ENCODE measurements around the gene ZNF362. TPM values are rescaled to one million over a fixed set of nuclear protein-coding genes. Genes with fewer than 3 reads are reported as not detected.
A peak's percentile ranks its signal among the peaks of the same experiment; 100 is the strongest.

Gene ZNF362
- total RNA-seq, 1 donor = 13.4 TPM

- peaks cover 51% of the 10 kb centered on the region for H4K20me1 ChIP-seq (ENCODE audit: insufficient read depth, low read length)
- no peak overlapping the region for H3K27ac ChIP-seq (ENCODE audit: low read depth, low read length)
- H3K79me2 ChIP-seq (ENCODE audit: insufficient read depth, low read length) = peaks cover 39% of the 10 kb centered on the region
- TF ChIP-seq CTCF (IDR thresholded peaks at IDR 0.05; ENCODE audit: extremely low read depth, low read depth, low read length) = no peak
- no peak overlapping the region for H3K4me3 ChIP-seq (ENCODE audit: insufficient read depth, low read length)
- no peak overlapping the region for H2AFZ ChIP-seq (ENCODE audit: low read length)
- peak; percentile 37 for DNase-seq (ENCODE audit: insufficient read length, low spot score, missing footprints)
- H3K4me2 ChIP-seq (ENCODE audit: insufficient read depth, low read length) = no peak overlapping the region
- no peaks in the 10 kb centered on the region for H3K27me3 ChIP-seq (ENCODE audit: insufficient read depth, low read length)
- H3K36me3 ChIP-seq (ENCODE audit: insufficient read depth, low read length) = peaks cover 19% of the 10 kb centered on the region
- no peaks in the 10 kb centered on the region for H3K4me1 ChIP-seq (ENCODE audit: insufficient read depth, low read length)
- H3K9me3 ChIP-seq (ENCODE audit: low read depth, low read length) = no peaks in the 10 kb centered on the region
Measured at GRCh38 chr1:33272930-33273329, 16.6 kb downstream of the ZNF362 start.

DNA sequence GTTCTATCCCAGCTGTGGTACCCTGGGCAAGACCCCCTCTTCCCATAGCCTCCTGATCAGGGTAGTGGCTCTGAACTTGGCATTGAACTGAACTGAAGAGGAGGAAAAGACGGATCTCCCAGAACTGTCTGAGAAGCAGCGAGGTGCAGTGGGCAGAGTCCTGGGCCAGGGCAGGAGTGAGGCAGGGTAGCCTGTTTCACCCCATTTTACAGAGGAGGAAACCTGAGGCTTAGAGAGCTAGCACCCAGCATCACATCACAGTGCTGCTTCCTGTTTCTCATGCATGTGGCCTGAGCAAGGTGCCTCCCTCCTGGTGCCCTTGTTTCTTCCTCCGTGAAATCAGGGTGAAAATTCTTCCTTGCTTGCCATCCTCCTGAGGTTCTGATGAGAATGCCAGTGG, 17.1 kb downstream of the ZNF362 start:
- H3K36me3 ChIP-seq (ENCODE audit: insufficient read depth, low read length) = peaks cover 19% of the 10 kb centered on the region
- H3K9me3 ChIP-seq (ENCODE audit: low read depth, low read length) = no peaks in the 10 kb centered on the region
- no peak overlapping the region for H3K4me2 ChIP-seq (ENCODE audit: insufficient read depth, low read length)
- no peaks in the 10 kb centered on the region for H3K27me3 ChIP-seq (ENCODE audit: insufficient read depth, low read length)
- no peak overlapping the region for H3K4me3 ChIP-seq (ENCODE audit: insufficient read depth, low read length)
- peaks cover 48% of the 10 kb centered on the region for H4K20me1 ChIP-seq (ENCODE audit: insufficient read depth, low read length)
- no peak for TF ChIP-seq CTCF (IDR thresholded peaks at IDR 0.05; ENCODE audit: extremely low read depth, low read depth, low read length)
- no peaks in the 10 kb centered on the region for H3K4me1 ChIP-seq (ENCODE audit: insufficient read depth, low read length)
- H2AFZ ChIP-seq (ENCODE audit: low read length) = no peak overlapping the region
- peaks cover 35% of the 10 kb centered on the region for H3K79me2 ChIP-seq (ENCODE audit: insufficient read depth, low read length)
- H3K27ac ChIP-seq (ENCODE audit: low read depth, low read length) = no peak overlapping the region
- peak; percentile 42 for DNase-seq (ENCODE audit: insufficient read length, low spot score, missing footprints)

DNA sequence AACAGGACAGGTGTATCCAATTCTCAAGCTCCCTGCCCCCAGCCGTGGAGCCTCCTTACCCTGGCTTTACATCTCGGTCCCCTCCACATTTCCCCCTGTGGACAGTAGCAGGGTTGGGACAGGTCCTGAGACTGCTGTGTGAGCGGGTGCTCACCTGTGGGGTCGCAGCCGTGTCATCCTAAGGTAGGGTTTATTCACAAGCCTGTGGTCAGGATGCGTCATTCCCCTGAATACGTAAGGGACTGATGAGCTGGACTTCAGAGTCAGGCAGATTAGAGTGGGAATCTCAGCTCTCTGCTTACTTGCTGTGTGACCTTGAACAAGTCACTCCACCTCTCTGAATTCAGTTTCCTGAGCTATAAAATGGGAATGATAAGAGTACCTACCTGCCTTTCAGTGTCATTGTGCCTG, 17.7 kb downstream of the ZNF362 start:
- no peak for TF ChIP-seq CTCF (IDR thresholded peaks at IDR 0.05; ENCODE audit: extremely low read depth, low read depth, low read length)
- peak; percentile 22 for DNase-seq (ENCODE audit: insufficient read length, low spot score, missing footprints)
- no peaks in the 10 kb centered on the region for H3K9me3 ChIP-seq (ENCODE audit: low read depth, low read length)
- no peaks in the 10 kb centered on the region for H3K4me1 ChIP-seq (ENCODE audit: insufficient read depth, low read length)
- H4K20me1 ChIP-seq (ENCODE audit: insufficient read depth, low read length) = peaks cover 47% of the 10 kb centered on the region
- H3K4me2 ChIP-seq (ENCODE audit: insufficient read depth, low read length) = no peak overlapping the region
- no peak overlapping the region for H3K27ac ChIP-seq (ENCODE audit: low read depth, low read length)
- no peaks in the 10 kb centered on the region for H3K27me3 ChIP-seq (ENCODE audit: insufficient read depth, low read length)
- peaks cover 19% of the 10 kb centered on the region for H3K36me3 ChIP-seq (ENCODE audit: insufficient read depth, low read length)
- no peak overlapping the region for H3K4me3 ChIP-seq (ENCODE audit: insufficient read depth, low read length)
- H2AFZ ChIP-seq (ENCODE audit: low read length) = no peak overlapping the region
- peaks cover 33% of the 10 kb centered on the region for H3K79me2 ChIP-seq (ENCODE audit: insufficient read depth, low read length)

- no peaks in the 10 kb centered on the region for H3K27me3 ChIP-seq (ENCODE audit: insufficient read depth, low read length)
- TF ChIP-seq CTCF (IDR thresholded peaks at IDR 0.05; ENCODE audit: extremely low read depth, low read depth, low read length) = no peak
- DNase-seq (ENCODE audit: insufficient read length, low spot score, missing footprints) = peak; percentile 75
- no peak overlapping the region for H3K4me2 ChIP-seq (ENCODE audit: insufficient read depth, low read length)
- no peaks in the 10 kb centered on the region for H3K9me3 ChIP-seq (ENCODE audit: low read depth, low read length)
- H3K4me3 ChIP-seq (ENCODE audit: insufficient read depth, low read length) = no peak overlapping the region
- H2AFZ ChIP-seq (ENCODE audit: low read length) = no peak overlapping the region
- H4K20me1 ChIP-seq (ENCODE audit: insufficient read depth, low read length) = peaks cover 47% of the 10 kb centered on the region
- H3K4me1 ChIP-seq (ENCODE audit: insufficient read depth, low read length) = no peaks in the 10 kb centered on the region
- H3K36me3 ChIP-seq (ENCODE audit: insufficient read depth, low read length) = peaks cover 19% of the 10 kb centered on the region
- H3K27ac ChIP-seq (ENCODE audit: low read depth, low read length) = no peak overlapping the region
- H3K79me2 ChIP-seq (ENCODE audit: insufficient read depth, low read length) = peaks cover 33% of the 10 kb centered on the region
Measured at GRCh38 chr1:33274446-33274845, 18.2 kb downstream of the ZNF362 start.

Measured in osteoblast (primary cell).